Measurements from ENCODE around the gene MEN1.

MEN1 gene

GRCh38 chr11:64754919-64755662 lies 55.3 kb downstream of the MEN1 start:
- H3K27ac ChIP-seq (ENCODE audit: extremely low read depth, low read depth, low read length) = no peak overlapping the region
- no peak for TF ChIP-seq ZNF37A (tag by site-specific recombination; IDR thresholded peaks at IDR 0.05)
- no peak for TF ChIP-seq ZNF560 (tag by site-specific recombination; IDR thresholded peaks at IDR 0.05; ENCODE audit: borderline replicate concordance)
- TF ChIP-seq ZNF169 (tag by site-specific recombination; IDR thresholded peaks at IDR 0.05) = no peak
- TF ChIP-seq, protein P1, sequence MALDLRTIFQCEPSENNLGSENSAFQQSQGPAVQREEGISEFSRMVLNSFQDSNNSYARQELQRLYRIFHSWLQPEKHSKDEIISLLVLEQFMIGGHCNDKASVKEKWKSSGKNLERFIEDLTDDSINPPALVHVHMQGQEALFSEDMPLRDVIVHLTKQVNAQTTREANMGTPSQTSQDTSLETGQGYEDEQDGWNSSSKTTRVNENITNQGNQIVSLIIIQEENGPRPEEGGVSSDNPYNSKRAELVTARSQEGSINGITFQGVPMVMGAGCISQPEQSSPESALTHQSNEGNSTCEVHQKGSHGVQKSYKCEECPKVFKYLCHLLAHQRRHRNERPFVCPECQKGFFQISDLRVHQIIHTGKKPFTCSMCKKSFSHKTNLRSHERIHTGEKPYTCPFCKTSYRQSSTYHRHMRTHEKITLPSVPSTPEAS (tag by site-specific recombination; IDR thresholded peaks at IDR 0.05) = no peak
- TF ChIP-seq ZFP41 (tag by site-specific recombination; IDR thresholded peaks at IDR 0.05; ENCODE audit: borderline replicate concordance) = no peak
- TF ChIP-seq ZNF416 (tag by site-specific recombination; IDR thresholded peaks at IDR 0.05) = no peak
- TF ChIP-seq EGR2 (tag by site-specific recombination; IDR thresholded peaks at IDR 0.05; ENCODE audit: low read depth) = no peak
- no peak for TF ChIP-seq ZNF175 (tag by site-specific recombination; IDR thresholded peaks at IDR 0.05)
- TF ChIP-seq AEBP2 (tag by site-specific recombination; IDR thresholded peaks at IDR 0.05; ENCODE audit: borderline replicate concordance) = no peak
- TF ChIP-seq ZNF664 (tag by site-specific recombination; IDR thresholded peaks at IDR 0.05) = no peak
- no peak for TF ChIP-seq ZBTB8A (tag by site-specific recombination; IDR thresholded peaks at IDR 0.05)
- no peak for TF ChIP-seq ZFP3 (tag by site-specific recombination; IDR thresholded peaks at IDR 0.05; ENCODE audit: low read depth)
- TF ChIP-seq KLF1 (tag by site-specific recombination; IDR thresholded peaks at IDR 0.05) = no peak
- no peak for TF ChIP-seq ZNF433 (tag by site-specific recombination; IDR thresholded peaks at IDR 0.05; ENCODE audit: low read depth)
- TF ChIP-seq ZEB2 (tag by site-specific recombination; IDR thresholded peaks at IDR 0.05) = no peak
- TF ChIP-seq HOXA7 (CRISPR knock-in tag; IDR thresholded peaks at IDR 0.05; ENCODE audit: borderline replicate concordance) = no peak
- TF ChIP-seq ZNF24 (tag by site-specific recombination; IDR thresholded peaks at IDR 0.05) = no peak
- TF ChIP-seq, protein P2, sequence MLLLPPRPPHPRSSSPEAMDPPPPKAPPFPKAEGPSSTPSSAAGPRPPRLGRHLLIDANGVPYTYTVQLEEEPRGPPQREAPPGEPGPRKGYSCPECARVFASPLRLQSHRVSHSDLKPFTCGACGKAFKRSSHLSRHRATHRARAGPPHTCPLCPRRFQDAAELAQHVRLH (tag by site-specific recombination; IDR thresholded peaks at IDR 0.05) = no peak
- ChIA-PET POLR2A (no interaction called here), CTCF (no interaction called here)
- H3K36me3 ChIP-seq (ENCODE audit: control insufficient read depth in 2 of 2, insufficient read depth in 1 of 2, low read length in 2 of 2) = peaks cover 0 to 3% of the 10 kb centered on the region in 2 experiments; a peak in 1 of 3 replicates
- no peak overlapping the region for H3K4me3 ChIP-seq (ENCODE audit: low read depth, low read length)
- no peaks in the 10 kb centered on the region for H3K9me3 ChIP-seq (ENCODE audit: control insufficient read depth, insufficient read depth, low read depth, low read length)
- no peaks in the 10 kb centered on the region for H3K4me1 ChIP-seq (ENCODE audit: control insufficient read depth, insufficient read depth, low read length)

GRCh38 chr11:64754124-64754918 lies 56.0 kb downstream of the MEN1 start:
- Histone ChIP-seq H3K9me3 (ENCODE audit: control insufficient read depth, insufficient read depth, low read depth, low read length) (no peaks in the 10 kb centered on the region), H3K4me1 (ENCODE audit: control insufficient read depth, insufficient read depth, low read length) (no peaks in the 10 kb centered on the region), H3K27ac (ENCODE audit: extremely low read depth, low read depth, low read length) (no peak overlapping the region), H3K36me3 (ENCODE audit: control insufficient read depth in 2 of 2, insufficient read depth in 1 of 2, low read length in 2 of 2) (peaks cover 0 to 3% of the 10 kb centered on the region in 2 experiments; a peak in 1 of 3 replicates), H3K4me3 (ENCODE audit: low read depth, low read length) (no peak overlapping the region)
- ChIA-PET POLR2A (no interaction called here), CTCF (interaction anchor here (1.0 kb wide), 1 partner anchor 10 kb away, joined by 3 read pairs; the partner anchor contains the start of gene RASGRP2)
- TF ChIP-seq ZNF26 (tag by site-specific recombination; IDR thresholded peaks at IDR 0.05) (no peak), ZNF324 (tag by site-specific recombination; IDR thresholded peaks at IDR 0.05) (no peak)
- TF ChIP-seq, protein P3, sequence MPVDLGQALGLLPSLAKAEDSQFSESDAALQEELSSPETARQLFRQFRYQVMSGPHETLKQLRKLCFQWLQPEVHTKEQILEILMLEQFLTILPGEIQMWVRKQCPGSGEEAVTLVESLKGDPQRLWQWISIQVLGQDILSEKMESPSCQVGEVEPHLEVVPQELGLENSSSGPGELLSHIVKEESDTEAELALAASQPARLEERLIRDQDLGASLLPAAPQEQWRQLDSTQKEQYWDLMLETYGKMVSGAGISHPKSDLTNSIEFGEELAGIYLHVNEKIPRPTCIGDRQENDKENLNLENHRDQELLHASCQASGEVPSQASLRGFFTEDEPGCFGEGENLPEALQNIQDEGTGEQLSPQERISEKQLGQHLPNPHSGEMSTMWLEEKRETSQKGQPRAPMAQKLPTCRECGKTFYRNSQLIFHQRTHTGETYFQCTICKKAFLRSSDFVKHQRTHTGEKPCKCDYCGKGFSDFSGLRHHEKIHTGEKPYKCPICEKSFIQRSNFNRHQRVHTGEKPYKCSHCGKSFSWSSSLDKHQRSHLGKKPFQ (tag by site-specific recombination; IDR thresholded peaks at IDR 0.05) = no peak
- TF ChIP-seq, protein P4, sequence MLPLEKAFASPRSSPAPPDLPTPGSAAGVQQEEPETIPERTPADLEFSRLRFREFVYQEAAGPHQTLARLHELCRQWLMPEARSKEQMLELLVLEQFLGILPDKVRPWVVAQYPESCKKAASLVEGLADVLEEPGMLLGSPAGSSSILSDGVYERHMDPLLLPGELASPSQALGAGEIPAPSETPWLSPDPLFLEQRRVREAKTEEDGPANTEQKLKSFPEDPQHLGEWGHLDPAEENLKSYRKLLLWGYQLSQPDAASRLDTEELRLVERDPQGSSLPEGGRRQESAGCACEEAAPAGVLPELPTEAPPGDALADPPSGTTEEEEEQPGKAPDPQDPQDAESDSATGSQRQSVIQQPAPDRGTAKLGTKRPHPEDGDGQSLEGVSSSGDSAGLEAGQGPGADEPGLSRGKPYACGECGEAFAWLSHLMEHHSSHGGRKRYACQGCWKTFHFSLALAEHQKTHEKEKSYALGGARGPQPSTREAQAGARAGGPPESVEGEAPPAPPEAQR (tag by site-specific recombination; IDR thresholded peaks at IDR 0.05) = no peak

Data from HEK293 (cell line).